K562 (cell line): ENCODE results near the gene FBLN2. TPM values are rescaled to one million over a fixed set of nuclear protein-coding genes. Genes with fewer than 3 reads are reported as not detected.

Experiments
- ZBTB40 ChIP-seq, 2 experiments: fragments of 450-650 bp in 1 of 2; sonication (generic) in 1 of 2; formaldehyde crosslinking in 1 of 2; IDR thresholded peaks; 2 replicates each; pipeline versions ENCODE4 v1.7.1 to v1.9.0; 2016 to 2022; ENCODE audit warnings: inconsistent platforms in 1 of 2, mild to moderate bottlenecking in 1 of 2, missing genetic modification reagents in 1 of 2
- ZC3H4 ChIP-seq: sonication (generic); formaldehyde crosslinking; IDR thresholded peaks from 2 replicates; pipeline ENCODE4 v1.9.0; 2021; ENCODE audit warnings: missing genetic modification reagents, borderline replicate concordance
- polyA plus RNA-seq, 8 experiments: library from polyadenylated mRNA; depleted of rRNA in 4 of 8; stranded (reverse) in 5 of 8; unstranded in 3 of 8; fragments of >200 nt; fragmentation: Nextera tagmentation in 2 of 8; fragmentation: Illumina TruSeq in 1 of 8; extraction: Ambion mirVana in 2 of 8; extraction: Trizol in 1 of 8; gene quantifications; 2 replicates each; pipeline versions ENCODE4 v1.2.1 to v1.2.3, GENCODE V29; 2011 to 2014; ENCODE audit warnings: inconsistent platforms in 1 of 8, missing spikeins in 1 of 8
- total RNA-seq, 7 experiments: library from RNA; depleted of rRNA in 6 of 7; stranded (reverse); fragments of >200 nt in 6 of 7; fragmentation: Illumina TruSeq in 2 of 7; extraction: Trizol in 2 of 7; gene quantifications; 2 replicates each; pipeline versions ENCODE4 v1.2.1 to v1.2.3, GENCODE V29; 2011 to 2021; ENCODE audit warnings: low replicate concordance in 1 of 7

Gene FBLN2
- total and polyA plus RNA-seq, 9 of the 15 experiments (the other 6 are each of a cell fraction or from before 2014, with no cell fraction given), result 0.03 to 0.10 (median 0.04) TPM; not detected in 6

GRCh38 chr3:13620776-13621365, 71.9 kb downstream of the FBLN2 start (continued):
- TF ChIP-seq ZBTB40 (IDR thresholded peaks at IDR 0.05) (no peak), ZBTB40 (CRISPR knock-in tag; IDR thresholded peaks at IDR 0.05) (no peak), ZC3H4 (CRISPR knock-in tag) (no peak)
